ENCODE data around the gene METTL8. TPM values are rescaled to one million over a fixed set of nuclear protein-coding genes. Genes with fewer than 3 reads are reported as not detected.

METTL8 gene
- total RNA-seq, 1 experiment from 2014 or later, result 25.7 TPM

- no peaks in the 10 kb centered on the region; the same call in 1 of the 2 replicates for H3K36me3 ChIP-seq (ENCODE audit: control insufficient read depth, insufficient read depth, low read length)
- POLR2A ChIA-PET, result no interaction called here
- no TSS peak for BruUV-seq (replicated peaks)
Measured at GRCh38 chr2:171407676-171408044, 26.1 kb downstream of the METTL8 start.

GRCh38 chr2:171407030-171407675 is 26.6 kb downstream of the METTL8 start:
- Histone ChIP-seq H3K4me3 (ENCODE audit: low read depth, low read length) (no peak overlapping the region), H3K4me1 (no peaks in the 10 kb centered on the region), H3K36me3 (ENCODE audit: control insufficient read depth, insufficient read depth, low read length) (no peaks in the 10 kb centered on the region; the same call in 1 of the 2 replicates), H3K27me3 (replicated peaks; ENCODE audit: control insufficient read depth, insufficient read depth, low read length) (no peaks in the 10 kb centered on the region), H3K9me3 (no peaks in the 10 kb centered on the region)
- no peaks in the 10 kb centered on the region for H3K4me1 Mint-ChIP-seq (ENCODE audit: low read depth, unreplicated experiment)
- H3K27me3 Mint-ChIP-seq (ENCODE audit: insufficient read depth, unreplicated experiment), result no peaks in the 10 kb centered on the region
- H3K36me3 Mint-ChIP-seq (ENCODE audit: insufficient read depth, unreplicated experiment), result no peaks in the 10 kb centered on the region
- intact Hi-C loops (cut with micrococcal nuclease; ENCODE audit: unreplicated experiment), result no loop called here
- no peak overlapping the region for H3K27ac Mint-ChIP-seq (ENCODE audit: unreplicated experiment)
- no TSS peak for BruUV-seq (replicated peaks)
- no peak for TF ChIP-seq CTCF (IDR thresholded peaks at IDR 0.05; ENCODE audit: insufficient read depth in 1 of 2, low read depth in 1 of 2, low read length in 1 of 2, severe bottlenecking in 1 of 2, unreplicated experiment in 1 of 2)
- H3K4me3 Mint-ChIP-seq (ENCODE audit: unreplicated experiment), result no peak overlapping the region
- peaks cover 3% of the 10 kb centered on the region for H3K9me3 Mint-ChIP-seq (ENCODE audit: unreplicated experiment)
- ChIA-PET CTCF (no interaction called here), POLR2A (no interaction called here)
- DNase-seq, result no peak

More at GRCh38 chr2:171407676-171408044, 26.1 kb downstream of the METTL8 start:
- intact Hi-C loops (cut with micrococcal nuclease; ENCODE audit: unreplicated experiment), result no loop called here
- Mint-ChIP-seq H3K36me3 (ENCODE audit: insufficient read depth, unreplicated experiment) (no peaks in the 10 kb centered on the region), H3K27ac (ENCODE audit: unreplicated experiment) (no peak overlapping the region), H3K4me3 (ENCODE audit: unreplicated experiment) (no peak overlapping the region), H3K27me3 (ENCODE audit: insufficient read depth, unreplicated experiment) (no peaks in the 10 kb centered on the region), H3K9me3 (ENCODE audit: unreplicated experiment) (no peaks in the 10 kb centered on the region), H3K4me1 (ENCODE audit: low read depth, unreplicated experiment) (no peaks in the 10 kb centered on the region)
- CTCF ChIA-PET, result no interaction called here
- H3K27me3 ChIP-seq (replicated peaks; ENCODE audit: control insufficient read depth, insufficient read depth, low read length), result no peaks in the 10 kb centered on the region
- no peak overlapping the region for H3K4me3 ChIP-seq (ENCODE audit: low read depth, low read length)
- DNase-seq, result no peak
- H3K9me3 ChIP-seq, result no peaks in the 10 kb centered on the region
- H3K4me1 ChIP-seq, result no peaks in the 10 kb centered on the region
- no peak for TF ChIP-seq CTCF (IDR thresholded peaks at IDR 0.05; ENCODE audit: insufficient read depth in 1 of 2, low read depth in 1 of 2, low read length in 1 of 2, severe bottlenecking in 1 of 2, unreplicated experiment in 1 of 2)

DNA sequence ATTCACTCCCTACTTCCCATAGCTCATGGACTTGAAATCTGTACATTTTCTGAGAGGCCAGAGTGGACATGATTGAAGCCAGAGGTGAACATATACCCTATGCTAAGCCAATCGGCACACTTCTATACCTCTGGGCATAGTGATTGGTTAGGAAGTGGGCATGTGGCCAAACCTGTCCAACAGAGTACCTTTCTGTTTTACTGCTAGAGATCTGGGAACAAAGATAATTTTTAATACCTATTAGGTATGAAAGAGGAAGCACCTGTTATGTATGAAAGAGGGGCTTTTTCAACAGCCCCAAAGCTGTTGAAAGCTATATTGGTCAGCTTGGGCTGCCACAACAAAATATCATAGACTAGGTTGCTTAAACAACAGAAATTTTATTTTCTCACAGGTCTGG is 27.7 kb downstream of the METTL8 start:
- no peak overlapping the region for H3K4me3 ChIP-seq (ENCODE audit: low read depth, low read length)
- no peak for DNase-seq
- H3K36me3 Mint-ChIP-seq (ENCODE audit: insufficient read depth, unreplicated experiment), result no peaks in the 10 kb centered on the region
- H3K36me3 ChIP-seq (ENCODE audit: control insufficient read depth, insufficient read depth, low read length), result no peaks in the 10 kb centered on the region; the same call in 1 of the 2 replicates
- ChIA-PET CTCF (no interaction called here), POLR2A (no interaction called here)
- H3K27me3 Mint-ChIP-seq (ENCODE audit: insufficient read depth, unreplicated experiment), result no peaks in the 10 kb centered on the region
- intact Hi-C loops (cut with micrococcal nuclease; ENCODE audit: unreplicated experiment), result no loop called here
- H3K27ac Mint-ChIP-seq (ENCODE audit: unreplicated experiment), result no peak overlapping the region
- no peak overlapping the region for H3K4me3 Mint-ChIP-seq (ENCODE audit: unreplicated experiment)
- no peaks in the 10 kb centered on the region for H3K27me3 ChIP-seq (replicated peaks; ENCODE audit: control insufficient read depth, insufficient read depth, low read length)
- no peaks in the 10 kb centered on the region for H3K4me1 Mint-ChIP-seq (ENCODE audit: low read depth, unreplicated experiment)
- no TSS peak for BruUV-seq (replicated peaks)
- peaks cover 10% of the 10 kb centered on the region for H3K9me3 Mint-ChIP-seq (ENCODE audit: unreplicated experiment)
- no peak for TF ChIP-seq CTCF (IDR thresholded peaks at IDR 0.05; ENCODE audit: insufficient read depth in 1 of 2, low read depth in 1 of 2, low read length in 1 of 2, severe bottlenecking in 1 of 2, unreplicated experiment in 1 of 2)
- H3K4me1 ChIP-seq, result no peaks in the 10 kb centered on the region
- no peaks in the 10 kb centered on the region for H3K9me3 ChIP-seq
